T follicular helper cell (primary cell): ENCODE data around the gene TNFRSF18.

Source experiments
- DNase-seq: peaks from one replicate; pipeline ENCODE4 v3.0.0-alpha.2; 2020; ENCODE audit warnings: low read depth

The TNFRSF18 gene

GRCh38 chr1:1240822-1241587, 34.6 kb upstream of the TNFRSF18 start:
- DNase-seq = no peak

- no peak for DNase-seq
Measured at GRCh38 chr1:1240348-1240732, 33.9 kb upstream of the TNFRSF18 start.

GRCh38 chr1:1239614-1240347, 33.4 kb upstream of the TNFRSF18 start:
- no peak for DNase-seq

GRCh38 chr1:1239227-1239613, 32.8 kb upstream of the TNFRSF18 start:
- no peak for DNase-seq

- DNase-seq = no peak
Measured at GRCh38 chr1:1238702-1239178, 32.3 kb upstream of the TNFRSF18 start.

GRCh38 chr1:1237874-1238701, 31.7 kb upstream of the TNFRSF18 start:
- no peak for DNase-seq

GRCh38 chr1:1236945-1237873, 30.8 kb upstream of the TNFRSF18 start:
- no peak for DNase-seq

- no peak for DNase-seq
Measured at GRCh38 chr1:1236176-1236763, 29.9 kb upstream of the TNFRSF18 start.

GRCh38 chr1:1235016-1235744, 28.8 kb upstream of the TNFRSF18 start:
- no peak for DNase-seq

GRCh38 chr1:1234180-1234808, 27.9 kb upstream of the TNFRSF18 start:
- no peak for DNase-seq

- no peak for DNase-seq
Measured at GRCh38 chr1:1233567-1233892, 27.1 kb upstream of the TNFRSF18 start.

- DNase-seq = no peak
Measured at GRCh38 chr1:1232796-1233566, 26.6 kb upstream of the TNFRSF18 start.

GRCh38 chr1:1232208-1232795, 25.9 kb upstream of the TNFRSF18 start, which contains the start of gene B3GALT6:
TSS of gene B3GALT6 (plus strand) at chr1:1232237. CDS start at chr1:1232279, 42 bp downstream.
- no peak for DNase-seq

GRCh38 chr1:1231400-1232207, 25.2 kb upstream of the TNFRSF18 start, which contains the start of gene SDF4:
TSS of gene SDF4 (minus strand) at chr1:1232001. CDS start at chr1:1228772, 3,229 bp downstream.
- peak; percentile 95 for DNase-seq

- DNase-seq = no peak
Measured at GRCh38 chr1:1230656-1231399, 24.4 kb upstream of the TNFRSF18 start.

- no peak for DNase-seq
Measured at GRCh38 chr1:1229770-1230169, 23.4 kb upstream of the TNFRSF18 start.
